GM21528 (cell line): Measurements from ENCODE around the gene SLC43A1.

ENCODE experiments used
- ATAC-seq: cut with Tn5 transposase; IDR thresholded peaks from one replicate; pipeline ENCODE4 v1.9.1; 2021; ENCODE audit warnings: mild to moderate bottlenecking, moderate library complexity; ENCODE audit not compliant: unreplicated experiment, low FRiP score

The SLC43A1 gene

DNA sequence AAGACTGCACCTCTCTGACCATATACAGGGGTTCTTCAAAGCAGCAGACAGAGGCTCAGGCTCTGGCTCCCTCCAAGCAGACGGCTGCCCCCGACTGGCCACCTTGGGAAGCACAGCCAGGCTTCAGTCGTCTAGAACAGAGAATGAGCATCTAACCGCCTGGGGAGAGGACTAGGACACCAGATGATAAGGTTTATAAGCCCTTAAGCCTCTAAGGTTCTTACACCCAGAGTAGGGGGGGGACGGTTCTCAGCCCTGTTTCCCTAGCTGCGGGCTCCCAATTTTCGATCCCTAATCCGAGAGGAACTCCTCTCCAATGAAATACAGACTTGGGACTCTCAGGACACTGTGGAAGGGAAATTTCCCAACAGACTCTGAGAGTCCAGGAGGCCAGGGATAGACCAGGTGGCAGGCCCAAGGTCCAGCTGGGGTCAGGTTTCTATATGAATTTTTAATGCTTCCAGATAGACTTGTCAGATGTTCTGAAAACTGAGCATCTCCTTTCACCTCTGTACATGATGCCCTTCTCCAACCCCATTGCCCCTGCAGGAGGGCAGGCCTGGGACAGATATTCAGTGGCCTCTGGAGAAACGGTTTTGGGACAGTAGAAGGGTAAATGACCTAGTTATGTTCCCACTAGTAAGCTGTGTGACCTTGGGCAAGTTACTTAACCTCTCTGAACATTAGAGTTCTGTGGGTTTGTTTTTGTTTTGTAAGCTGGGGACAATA lies 34.9 kb downstream of the SLC43A1 start:
- ATAC-seq: no peak

GRCh38 chr11:57479911-57480310 lies 35.6 kb downstream of the SLC43A1 start:
- no peak for ATAC-seq

DNA sequence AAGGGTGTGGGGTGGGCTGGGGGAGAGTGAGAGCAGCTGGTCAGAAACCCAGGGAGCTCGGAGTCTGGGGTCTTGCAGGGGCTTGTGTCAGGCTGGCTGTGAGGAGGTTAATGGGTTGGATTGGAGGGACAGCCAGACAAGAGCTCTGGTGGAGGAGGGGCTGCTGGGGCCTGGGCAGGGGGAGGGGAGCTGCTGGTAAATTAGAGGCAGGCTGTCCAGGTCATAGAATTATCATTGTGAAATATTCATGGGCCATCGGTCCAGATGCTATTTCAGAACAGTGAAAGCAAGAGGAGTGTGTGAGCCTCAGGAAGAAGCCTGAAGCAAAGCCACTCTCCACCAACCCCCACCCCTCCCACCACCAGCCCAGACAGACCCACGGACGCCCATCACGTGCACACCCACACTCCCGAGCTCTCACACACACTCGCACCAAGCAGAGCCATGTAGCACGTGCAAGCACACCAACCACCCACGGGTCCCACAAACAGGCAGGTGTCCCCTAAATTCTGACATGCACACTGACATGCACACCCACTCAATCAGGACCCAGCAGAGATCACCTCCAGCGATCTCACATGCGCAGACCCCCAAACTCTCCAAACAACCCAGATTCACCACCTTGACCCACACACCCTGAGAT lies 36.4 kb downstream of the SLC43A1 start:
- no peak for ATAC-seq

- no peak for ATAC-seq
Observed at GRCh38 chr11:57477507-57478189, 37.9 kb downstream of the SLC43A1 start.

GRCh38 chr11:57476757-57477506 lies 38.6 kb downstream of the SLC43A1 start:
- peak; percentile 50 for ATAC-seq

GRCh38 chr11:57476047-57476756 lies 39.3 kb downstream of the SLC43A1 start:
- peak; percentile 30 for ATAC-seq

- ATAC-seq: peak; percentile 16
Observed at GRCh38 chr11:57475671-57476046, 39.8 kb downstream of the SLC43A1 start.

DNA sequence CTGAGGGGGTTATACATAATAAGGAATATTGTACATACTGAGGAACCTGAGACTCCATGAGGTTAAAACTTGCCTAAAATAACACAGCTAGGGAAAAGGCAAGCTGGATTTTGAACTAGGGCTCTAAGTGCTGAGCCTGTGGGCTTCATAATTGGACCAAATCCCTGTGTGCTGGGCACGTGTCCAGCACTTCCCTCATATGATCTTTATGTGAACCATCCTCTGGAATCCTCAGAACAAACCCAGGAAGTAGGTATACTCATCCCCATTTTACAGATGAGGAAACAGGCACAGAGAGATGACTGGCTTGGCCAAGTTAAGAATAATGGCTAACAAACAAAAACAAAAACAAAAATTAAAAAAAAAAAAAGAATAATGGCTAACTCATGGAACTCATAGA lies 40.3 kb downstream of the SLC43A1 start:
- ATAC-seq: no peak

DNA sequence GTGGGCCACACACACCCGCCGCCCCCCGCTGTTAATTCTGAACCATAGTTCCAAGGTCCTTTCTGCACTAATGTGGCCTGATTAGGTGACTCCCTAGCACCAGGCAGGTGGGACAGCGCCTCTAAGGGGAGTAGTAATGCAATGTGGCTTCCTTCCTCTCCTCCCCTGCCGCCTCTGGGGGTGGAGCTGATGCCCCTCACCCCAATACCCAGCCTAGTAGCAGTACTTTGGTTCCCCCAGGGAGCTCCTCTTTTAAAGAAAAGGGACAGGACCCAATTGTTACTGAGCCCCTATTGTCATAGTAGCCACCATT lies 40.7 kb downstream of the SLC43A1 start:
- no peak for ATAC-seq

- ATAC-seq: no peak
Observed at GRCh38 chr11:57474017-57474802, 41.3 kb downstream of the SLC43A1 start.

GRCh38 chr11:57473285-57473841 lies 42.1 kb downstream of the SLC43A1 start:
- ATAC-seq: no peak

GRCh38 chr11:57471496-57471895 lies 44.0 kb downstream of the SLC43A1 start:
- no peak for ATAC-seq

- ATAC-seq: no peak
Observed at GRCh38 chr11:57469268-57469667, 46.2 kb downstream of the SLC43A1 start.

- ATAC-seq: no peak
Observed at GRCh38 chr11:57468276-57468675, 47.2 kb downstream of the SLC43A1 start.

- no peak for ATAC-seq
Observed at GRCh38 chr11:57467508-57468157, 47.9 kb downstream of the SLC43A1 start.

DNA sequence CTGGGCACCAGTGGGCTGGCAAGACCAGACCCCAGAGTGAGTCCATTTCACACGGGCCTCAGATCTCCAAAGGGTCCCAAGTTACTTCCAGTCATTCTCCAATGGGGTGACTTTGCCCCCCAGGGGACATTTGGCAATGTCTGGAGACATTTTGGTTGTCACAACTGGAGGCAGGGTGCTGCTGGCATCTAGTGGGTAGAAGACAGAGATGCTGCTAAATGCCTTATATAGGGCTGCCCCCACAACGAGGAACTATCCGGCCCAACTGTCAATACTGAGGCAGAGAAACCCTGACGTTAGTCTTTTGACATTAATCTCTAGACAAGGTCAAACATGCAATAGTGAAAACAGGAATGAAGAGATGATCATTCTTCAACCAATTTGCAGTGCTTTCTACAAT lies 48.8 kb downstream of the SLC43A1 start:
- ATAC-seq: no peak

DNA sequence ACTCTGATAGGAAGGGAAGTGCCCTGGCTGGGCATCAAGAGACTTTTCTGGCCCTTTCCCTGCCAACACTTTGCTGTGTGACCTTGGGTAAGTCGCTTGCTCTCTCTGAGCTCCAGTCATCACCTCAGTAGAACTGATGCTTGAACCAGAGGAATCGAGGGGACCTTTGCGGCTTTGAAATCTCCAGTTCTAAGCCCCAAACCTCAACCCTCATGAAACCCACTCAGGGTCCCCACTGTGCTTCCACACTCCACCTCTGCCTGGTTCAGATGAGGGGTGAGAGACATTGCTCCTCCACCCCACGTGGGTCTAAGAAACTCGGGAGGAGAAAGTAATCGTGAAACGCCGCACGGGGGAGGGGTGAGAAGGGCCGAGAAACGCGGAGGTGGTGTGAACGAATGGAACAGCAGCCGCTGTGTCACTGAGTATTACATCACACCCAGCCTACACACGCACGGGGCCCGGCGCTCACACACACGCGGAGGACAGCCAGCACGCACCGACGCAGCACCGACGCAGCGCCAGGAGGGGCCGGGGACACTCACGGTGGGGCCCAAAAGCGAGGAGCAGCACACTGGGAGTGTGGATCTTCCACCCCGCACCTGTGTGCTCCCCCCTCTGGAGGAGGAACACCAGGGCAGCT lies 50.8 kb downstream of the SLC43A1 start:
- ATAC-seq: no peak
